ENCODE measurements around the gene ATOH8.

DNA sequence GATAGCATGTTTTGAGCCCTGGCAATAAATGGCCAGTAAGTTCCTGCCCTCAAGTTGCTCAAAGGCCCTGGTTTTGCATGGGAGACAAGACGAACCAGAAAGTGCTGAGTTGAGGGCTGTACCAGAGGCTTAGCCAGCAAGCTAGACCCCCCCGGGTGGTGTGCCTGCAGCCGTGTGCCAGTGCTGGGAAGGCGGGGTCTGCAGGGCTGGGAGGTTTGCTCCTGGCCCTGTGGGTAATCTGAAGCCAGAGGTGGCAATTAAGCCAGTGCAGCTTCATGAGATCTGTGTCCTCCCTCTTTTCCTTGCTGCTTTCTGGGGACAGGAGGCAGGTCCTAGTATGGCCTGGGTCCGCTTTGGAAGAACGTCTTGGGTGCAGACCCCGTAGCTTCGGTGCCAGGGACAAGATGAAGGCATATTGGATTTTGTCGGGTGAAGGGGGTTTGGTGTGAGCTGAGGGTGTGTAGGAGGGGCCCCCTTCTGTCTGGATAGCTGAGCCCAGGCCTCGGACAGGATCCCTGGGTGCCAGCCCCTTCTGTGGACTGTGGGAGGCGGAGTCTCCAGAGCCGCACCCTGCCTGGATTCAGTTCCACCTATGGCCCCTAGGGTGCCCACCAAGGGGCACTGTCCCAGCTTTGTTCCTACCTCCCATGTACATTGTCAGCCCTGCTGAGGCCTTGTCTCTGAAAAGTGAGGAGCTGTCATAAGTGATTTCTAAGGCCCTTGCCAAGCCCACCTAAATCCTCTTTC is 15.6 kb downstream of the ATOH8 start:
- TF ChIP-seq, protein P1, sequence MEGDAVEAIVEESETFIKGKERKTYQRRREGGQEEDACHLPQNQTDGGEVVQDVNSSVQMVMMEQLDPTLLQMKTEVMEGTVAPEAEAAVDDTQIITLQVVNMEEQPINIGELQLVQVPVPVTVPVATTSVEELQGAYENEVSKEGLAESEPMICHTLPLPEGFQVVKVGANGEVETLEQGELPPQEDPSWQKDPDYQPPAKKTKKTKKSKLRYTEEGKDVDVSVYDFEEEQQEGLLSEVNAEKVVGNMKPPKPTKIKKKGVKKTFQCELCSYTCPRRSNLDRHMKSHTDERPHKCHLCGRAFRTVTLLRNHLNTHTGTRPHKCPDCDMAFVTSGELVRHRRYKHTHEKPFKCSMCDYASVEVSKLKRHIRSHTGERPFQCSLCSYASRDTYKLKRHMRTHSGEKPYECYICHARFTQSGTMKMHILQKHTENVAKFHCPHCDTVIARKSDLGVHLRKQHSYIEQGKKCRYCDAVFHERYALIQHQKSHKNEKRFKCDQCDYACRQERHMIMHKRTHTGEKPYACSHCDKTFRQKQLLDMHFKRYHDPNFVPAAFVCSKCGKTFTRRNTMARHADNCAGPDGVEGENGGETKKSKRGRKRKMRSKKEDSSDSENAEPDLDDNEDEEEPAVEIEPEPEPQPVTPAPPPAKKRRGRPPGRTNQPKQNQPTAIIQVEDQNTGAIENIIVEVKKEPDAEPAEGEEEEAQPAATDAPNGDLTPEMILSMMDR (conservative IDR thresholded peaks at IDR 0.05; ENCODE audit: low read length) = peak; percentile 56
- TF ChIP-seq EZH2phosphoT487 (IDR thresholded peaks at IDR 0.05; ENCODE audit: borderline replicate concordance, low read depth, low read length) = no peak
